GM08714 (cell line): ENCODE measurements around the gene EEF1AKMT2.
"Not testable (repeated sequence)": the region's sequence is repeated elsewhere in the genome, so short reads cannot be mapped to it uniquely, and the experiment has no call there.

ENCODE experiments used
- H3K4me3 ChIP-seq: fragments of 200-500 bp; sonication (Bioruptor generic); 2 replicates; pipeline ENCODE4 v1.5.1; 2014; ENCODE audit warnings: mild to moderate bottlenecking, low read length, inconsistent platforms
- ZNF274 ChIP-seq: IDR thresholded peaks from 2 replicates; pipeline ENCODE4 v1.6.1; 2012; ENCODE audit warnings: mild to moderate bottlenecking, low read depth, low read length

Gene EEF1AKMT2

DNA sequence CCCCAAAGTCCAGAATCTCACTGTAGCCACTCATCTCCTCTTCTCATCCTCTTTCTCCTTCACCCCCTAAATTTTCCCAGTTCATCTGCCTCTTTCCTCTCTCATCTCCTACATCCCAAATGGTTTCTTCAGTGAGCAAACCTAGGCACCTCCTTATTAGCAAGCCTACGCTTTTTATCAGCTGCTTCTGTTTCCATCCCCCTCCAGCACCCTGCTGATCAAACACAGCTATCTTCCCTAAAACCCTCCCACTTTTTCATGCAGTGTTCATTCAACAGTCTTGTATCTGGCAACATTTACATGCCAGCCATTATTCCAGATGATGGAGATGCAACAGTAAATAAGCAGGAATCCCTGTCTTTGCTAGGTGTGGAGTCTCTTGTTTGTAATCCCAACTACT lies 6.7 kb upstream of the EEF1AKMT2 start:
- H3K4me3 ChIP-seq = no peak overlapping the region
- no peak for TF ChIP-seq ZNF274

DNA sequence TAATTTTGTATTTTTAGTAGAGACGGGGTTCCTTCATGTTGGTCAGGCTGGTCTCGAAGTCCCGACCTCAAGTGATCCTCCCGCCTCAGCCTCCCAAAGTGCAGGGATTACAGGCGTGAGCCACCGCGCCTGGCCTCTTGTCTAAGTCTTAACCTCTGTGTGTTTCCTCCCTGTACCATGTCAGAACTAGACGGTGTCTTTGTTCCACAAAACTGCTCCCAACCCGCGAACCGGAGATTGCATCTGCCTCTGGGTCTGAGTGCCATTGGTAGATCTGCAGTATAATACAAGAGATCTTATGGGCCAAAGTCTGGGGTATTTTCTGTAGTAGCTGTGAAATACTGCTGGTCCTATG lies 1.3 kb upstream of the EEF1AKMT2 start:
- no peak for TF ChIP-seq ZNF274
- H3K4me3 ChIP-seq = no peak overlapping the region; the same call in 1 of the 2 replicates

DNA sequence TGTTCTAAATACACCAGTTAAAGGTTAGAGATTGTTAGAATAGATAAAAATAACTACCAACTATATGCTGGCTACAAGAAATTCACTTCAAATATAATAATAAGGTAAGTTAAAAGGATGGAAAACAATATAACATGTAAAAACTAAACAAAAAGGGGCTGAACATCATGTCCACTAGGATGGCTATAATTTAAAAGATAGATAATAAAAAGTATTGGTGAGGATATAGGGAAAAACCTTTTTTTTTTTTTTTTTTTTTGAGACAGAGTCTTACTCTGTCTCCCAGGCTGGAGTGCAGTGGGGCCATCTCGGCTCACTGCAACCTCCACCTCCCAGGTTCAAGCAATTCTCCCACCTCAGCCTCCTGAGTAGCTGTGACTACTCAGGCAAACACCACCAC lies 8.8 kb downstream of the EEF1AKMT2 start:
- not testable (repeated sequence) for H3K4me3 ChIP-seq

DNA sequence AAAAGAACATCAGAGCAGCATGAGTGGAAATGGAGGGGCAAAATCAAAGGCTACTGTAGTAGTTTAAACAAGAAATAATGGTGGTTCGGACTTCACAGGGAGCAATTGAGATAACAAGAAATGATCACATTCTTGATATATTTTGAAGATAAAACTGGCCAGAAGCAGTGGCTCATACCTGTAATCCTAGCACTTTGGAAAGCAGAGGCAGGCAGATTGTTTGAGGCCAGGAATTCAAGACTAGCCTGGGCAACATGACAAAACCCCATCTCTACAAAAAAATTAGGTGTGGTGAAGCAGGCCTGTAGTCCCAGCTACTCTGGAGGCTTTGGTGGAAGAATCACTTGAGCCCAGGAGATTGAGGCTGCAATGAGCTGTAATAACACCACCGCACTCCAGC lies 22.9 kb downstream of the EEF1AKMT2 start:
- no peak overlapping the region for H3K4me3 ChIP-seq
- no peak for TF ChIP-seq ZNF274

DNA sequence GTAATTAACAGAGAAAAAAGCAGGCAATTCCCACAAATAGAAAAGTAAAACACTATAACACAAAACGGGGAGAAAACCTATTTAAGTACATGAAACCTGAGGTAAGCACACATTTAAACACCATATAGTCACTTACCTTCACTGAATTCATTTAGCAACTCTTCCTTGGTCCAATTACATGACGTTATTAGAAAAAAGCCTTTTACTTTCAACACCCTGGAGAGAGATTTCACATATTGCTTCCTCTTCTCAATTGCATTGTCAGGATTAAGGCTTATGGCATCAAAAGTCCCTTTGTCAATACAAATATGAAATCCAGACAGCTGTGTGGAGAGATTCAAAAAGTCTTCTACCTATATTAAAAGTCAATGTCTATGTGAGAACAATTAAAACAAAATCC lies 26.4 kb downstream of the EEF1AKMT2 start:
- TF ChIP-seq ZNF274 = no peak
- no peak overlapping the region for H3K4me3 ChIP-seq

DNA sequence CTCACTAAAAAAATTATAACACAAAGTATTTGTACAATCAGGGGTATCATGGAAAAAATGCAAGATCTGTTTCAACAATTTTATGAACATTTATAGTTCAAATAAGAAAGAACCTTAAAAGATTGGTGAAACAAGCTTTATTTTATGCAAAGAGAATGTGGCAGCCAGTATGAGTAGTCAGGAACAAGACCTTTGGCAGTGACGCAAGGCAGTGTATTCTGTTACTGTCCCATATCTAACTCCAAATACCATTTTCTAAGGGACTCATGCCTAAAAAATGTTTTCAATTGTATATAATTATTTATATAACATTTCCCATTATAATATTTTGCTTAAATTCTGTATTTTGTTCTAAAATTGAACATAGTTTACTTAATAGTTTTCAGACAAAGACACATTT lies 28.4 kb downstream of the EEF1AKMT2 start:
- TF ChIP-seq ZNF274 = no peak
- no peak overlapping the region for H3K4me3 ChIP-seq

DNA sequence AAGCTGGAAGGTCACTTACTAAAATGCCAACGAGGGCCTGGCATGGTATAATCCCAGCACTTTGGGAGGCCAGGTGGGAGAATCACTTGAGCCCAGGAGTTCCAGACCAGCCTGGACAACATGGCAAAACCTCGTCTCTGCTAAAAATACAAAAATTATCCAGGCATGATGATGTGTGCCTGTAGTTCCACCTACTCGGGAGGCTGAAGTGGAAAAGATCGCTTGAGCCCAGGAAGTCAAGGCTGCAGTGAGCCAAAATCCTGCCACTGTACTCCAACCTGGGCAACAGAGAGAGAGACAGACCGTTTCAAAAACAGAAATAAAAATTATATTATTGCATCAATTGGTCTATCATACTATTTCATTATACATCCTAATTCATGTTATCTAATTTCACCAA lies 29.4 kb downstream of the EEF1AKMT2 start:
- H3K4me3 ChIP-seq = no peak overlapping the region
- TF ChIP-seq ZNF274 = no peak

DNA sequence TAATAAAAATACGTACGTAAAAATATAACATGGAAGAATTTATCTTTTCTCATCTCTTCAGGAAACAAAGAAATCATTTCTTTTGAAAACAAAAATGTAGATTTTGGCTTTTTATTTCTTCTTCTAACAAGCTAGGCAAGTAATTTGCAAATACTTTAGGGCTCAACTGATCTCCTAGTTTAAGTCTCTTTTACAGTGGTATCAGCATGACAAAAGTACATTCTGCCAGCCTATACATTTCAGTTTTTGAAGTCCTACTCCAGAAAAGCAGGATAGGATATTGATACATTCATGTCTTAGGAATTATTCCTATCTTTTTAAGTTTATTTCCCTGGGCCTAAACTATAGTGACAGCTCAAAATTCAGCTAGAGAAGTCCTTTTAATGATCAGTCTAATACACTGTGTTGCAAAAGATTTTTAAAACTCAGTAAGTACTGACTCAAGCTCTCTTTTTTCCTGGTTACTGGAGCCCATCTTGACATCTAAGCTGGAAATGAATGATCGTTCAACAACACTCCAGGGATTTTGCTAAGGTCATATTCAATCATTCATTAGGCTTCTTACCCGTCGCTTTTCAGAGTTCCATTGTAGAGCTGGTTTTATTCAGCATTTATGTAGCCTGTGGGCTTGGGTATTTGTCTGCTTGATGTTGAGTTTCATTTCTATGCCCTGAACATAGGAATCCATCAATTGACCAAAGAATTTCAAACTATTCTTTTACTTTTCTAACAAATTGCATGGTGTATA lies 35.4 kb downstream of the EEF1AKMT2 start:
- H3K4me3 ChIP-seq = no peak overlapping the region
- no peak for TF ChIP-seq ZNF274

DNA sequence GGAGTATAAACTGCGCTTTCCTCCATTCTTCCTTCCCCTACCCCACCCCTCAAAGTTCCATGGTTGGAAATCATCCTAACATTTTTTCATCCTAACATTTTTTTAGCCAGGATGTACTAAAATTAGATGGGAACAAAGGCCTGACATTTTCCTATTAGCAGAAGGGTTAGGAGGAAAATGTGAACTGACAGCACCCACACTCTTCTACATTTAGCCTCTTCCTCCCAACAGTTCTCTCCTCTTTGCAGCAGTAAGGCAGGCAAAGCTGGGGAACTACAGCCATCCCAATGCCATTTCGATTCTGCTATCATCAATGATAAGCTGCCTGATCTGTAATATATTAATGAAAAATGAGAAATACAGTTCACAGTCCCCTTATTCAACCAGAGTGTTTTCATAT lies 36.1 kb downstream of the EEF1AKMT2 start:
- H3K4me3 ChIP-seq = no peak overlapping the region
- no peak for TF ChIP-seq ZNF274

DNA sequence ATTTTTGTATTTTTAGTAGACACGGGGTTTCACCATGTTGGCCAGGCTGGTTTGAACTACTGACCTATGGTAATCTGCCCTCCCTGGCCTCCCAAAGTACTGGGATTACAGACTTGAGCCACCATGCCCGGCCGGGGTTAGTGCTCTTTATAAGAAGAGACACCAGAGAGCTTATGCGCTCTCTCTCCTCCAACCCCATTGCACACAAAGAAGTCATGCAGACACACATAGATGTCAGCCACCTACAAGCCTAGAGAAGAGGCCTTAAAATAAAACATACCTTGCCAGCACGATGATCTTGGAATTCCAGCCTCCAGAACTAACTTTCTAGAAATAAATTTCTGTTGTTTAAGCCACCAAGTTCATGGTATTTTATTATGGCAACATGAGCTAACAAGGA lies 37.5 kb downstream of the EEF1AKMT2 start:
- no peak for TF ChIP-seq ZNF274
- no peak overlapping the region for H3K4me3 ChIP-seq

DNA sequence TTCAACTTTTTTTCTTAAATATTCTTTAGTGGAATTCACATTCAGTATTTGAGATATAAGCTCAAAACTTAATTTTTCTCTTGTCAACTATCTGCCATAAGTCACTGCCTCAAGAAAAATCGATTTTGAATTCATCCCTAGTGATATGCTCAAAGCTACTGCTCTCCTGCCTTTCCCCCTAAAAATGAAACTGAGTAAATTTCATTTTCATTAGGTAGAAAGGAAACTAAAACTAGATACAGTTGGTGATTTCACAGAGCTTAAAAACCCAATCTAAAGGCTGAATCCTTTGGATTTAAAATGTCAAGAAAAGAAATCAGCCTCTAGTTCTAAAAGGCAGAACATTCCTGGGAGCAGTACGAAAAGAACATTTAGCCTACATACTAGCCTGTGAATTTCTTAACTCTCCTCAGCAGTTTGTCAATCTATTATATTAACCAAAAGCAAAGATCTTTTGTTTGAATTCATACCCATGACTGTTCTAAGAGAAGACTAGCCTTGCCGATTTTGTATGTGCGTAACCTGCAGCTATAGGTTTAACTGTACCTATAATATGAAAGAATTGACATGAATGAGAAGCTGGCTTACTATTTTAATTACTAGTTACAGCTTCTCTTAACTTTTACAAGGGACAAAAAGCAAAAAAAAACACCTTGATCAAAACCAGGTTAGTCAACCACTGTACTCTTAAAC lies 42.6 kb downstream of the EEF1AKMT2 start:
- no peak overlapping the region for H3K4me3 ChIP-seq
- no peak for TF ChIP-seq ZNF274

DNA sequence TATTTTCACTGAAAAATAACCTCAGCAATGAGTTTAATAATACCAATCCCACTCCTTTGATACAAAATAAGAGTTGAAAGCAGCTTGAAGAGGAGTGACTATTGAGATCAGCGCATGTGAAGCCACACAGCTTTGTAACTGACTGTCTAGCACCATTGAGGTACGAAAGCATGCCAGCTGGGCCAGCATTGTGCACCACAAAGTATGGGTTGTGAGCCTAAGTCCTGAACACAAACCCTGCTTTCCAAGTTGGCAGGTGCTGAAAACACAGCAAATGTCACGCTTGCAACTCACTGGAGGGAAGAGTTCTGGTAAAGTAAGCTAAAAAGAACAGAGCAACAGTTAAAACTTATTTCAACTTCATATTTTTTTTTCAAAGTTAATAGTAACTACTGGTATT lies 43.5 kb downstream of the EEF1AKMT2 start:
- H3K4me3 ChIP-seq = no peak overlapping the region
- no peak for TF ChIP-seq ZNF274

DNA sequence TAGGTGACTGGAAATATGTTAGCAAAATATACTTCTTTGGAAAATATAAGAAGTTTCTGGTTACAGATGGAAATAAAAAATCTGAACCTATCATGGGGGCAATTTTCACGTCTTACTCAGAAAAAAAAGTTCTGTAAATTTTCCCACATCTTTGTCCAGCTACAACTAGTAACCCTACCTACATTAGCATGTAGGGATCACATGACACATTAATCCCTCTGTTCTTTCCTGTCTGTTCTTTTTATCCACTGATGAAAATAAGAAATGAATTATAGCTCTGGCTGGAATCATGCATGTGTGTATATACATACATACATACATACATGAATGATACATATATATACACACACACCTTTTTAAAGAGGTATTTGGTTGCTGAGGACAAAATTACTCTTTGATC lies 43.9 kb downstream of the EEF1AKMT2 start:
- H3K4me3 ChIP-seq = no peak overlapping the region
- no peak for TF ChIP-seq ZNF274

DNA sequence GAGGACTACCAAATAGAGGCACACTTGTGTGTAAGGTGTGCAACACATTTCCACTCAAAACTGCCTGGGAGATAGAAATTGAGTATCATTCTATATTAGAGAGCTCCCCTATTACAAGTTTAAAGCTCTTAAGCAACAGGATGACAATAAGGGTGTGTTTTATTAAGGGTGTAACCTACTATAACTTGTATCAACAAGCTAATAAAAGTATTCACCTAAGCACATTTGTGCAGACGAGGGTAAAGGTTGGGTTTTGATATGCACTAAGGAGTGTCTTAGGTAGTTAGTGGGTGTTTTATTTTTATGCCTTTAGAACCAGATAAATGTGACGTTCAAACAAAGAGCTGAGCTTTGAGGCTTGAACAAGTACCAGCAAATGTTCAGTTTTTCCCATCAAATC lies 44.7 kb downstream of the EEF1AKMT2 start:
- TF ChIP-seq ZNF274 = no peak
- no peak overlapping the region for H3K4me3 ChIP-seq

DNA sequence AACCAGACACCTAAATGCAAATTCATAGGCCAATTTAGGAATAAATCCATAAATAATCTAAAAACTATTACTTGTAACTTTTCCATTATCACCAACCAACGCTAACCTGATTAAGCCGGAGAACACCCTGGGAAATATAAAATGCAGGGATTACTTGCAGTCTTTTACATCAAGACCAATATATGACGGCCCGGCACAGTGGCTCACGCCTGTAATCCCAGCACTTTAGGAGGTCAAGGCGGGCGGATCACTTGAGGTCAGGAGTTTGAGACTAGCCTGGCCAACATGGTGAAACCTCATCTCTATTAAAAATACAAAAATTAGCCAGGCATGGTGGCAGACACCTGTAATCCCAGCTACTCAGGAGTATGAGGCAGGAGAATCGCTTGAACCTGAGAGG lies 45.2 kb downstream of the EEF1AKMT2 start:
- not testable (repeated sequence) for H3K4me3 ChIP-seq

DNA sequence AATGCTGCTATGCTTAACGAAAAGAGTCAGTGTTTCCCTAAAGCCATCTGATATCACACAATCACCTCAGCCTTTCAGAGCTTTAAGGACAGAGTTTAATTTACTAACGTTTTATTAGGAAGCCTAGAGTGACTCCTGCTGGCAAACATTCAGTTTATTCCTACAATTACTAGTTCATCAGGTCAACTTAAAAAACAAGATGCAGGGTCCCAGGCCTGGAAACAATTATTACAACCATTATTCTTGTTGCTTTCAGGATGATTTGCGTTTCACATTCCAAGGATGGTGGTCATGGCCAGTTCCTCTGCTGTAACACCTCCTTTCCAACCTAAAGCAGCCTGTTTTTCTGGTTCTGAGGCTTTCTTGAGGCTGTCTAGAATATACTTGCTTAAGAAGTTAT lies 46.0 kb downstream of the EEF1AKMT2 start:
- TF ChIP-seq ZNF274 = no peak
- no peak overlapping the region for H3K4me3 ChIP-seq
